DND-41 (cell line): Measurements from ENCODE around the gene SUN5.
A peak's percentile ranks its signal among the peaks of the same experiment; 100 is the strongest.

Experiments used
- ATAC-seq: fragments of 200-7000 bp; cut with Tn5 transposase; 3 replicates; pipeline ENCODE4 v1.9.1; 2021; ENCODE audit warnings: low read depth; ENCODE audit not compliant: insufficient read depth
- DNase-seq: peaks from one replicate; pipeline ENCODE4 v3.0.0-alpha.2; 2020
- H2AFZ ChIP-seq: 2 replicates; pipeline ENCODE4 v1.6.0; 2012; ENCODE audit warnings: low read depth, low read length
- H3K27ac ChIP-seq: 2 replicates; pipeline ENCODE4 v1.5.1; 2012; ENCODE audit warnings: low read length, inconsistent platforms
- H3K27me3 ChIP-seq: fragments of 200-600 bp; sonication (generic); 2 replicates; pipeline ENCODE4 v1.6.0; 2012; ENCODE audit warnings: low read length, mild to moderate bottlenecking, inconsistent platforms; ENCODE audit not compliant: insufficient read depth, poor library complexity
- H3K36me3 ChIP-seq: 2 replicates; pipeline ENCODE4 v1.5.1; 2012; ENCODE audit warnings: low read length, inconsistent platforms; ENCODE audit not compliant: insufficient read depth
- H3K4me1 ChIP-seq: 2 replicates; pipeline ENCODE4 v1.5.1; 2012; ENCODE audit warnings: mild to moderate bottlenecking, low read length; ENCODE audit not compliant: insufficient read depth
- H3K4me2 ChIP-seq: 2 replicates; pipeline ENCODE4 v1.6.0; 2012; ENCODE audit warnings: mild to moderate bottlenecking, moderate library complexity, low read length, inconsistent platforms; ENCODE audit not compliant: insufficient read depth
- H3K4me3 ChIP-seq, 2 experiments: fragments of 200-600 bp in 1 of 2; shearing (Covaris generic) in 1 of 2; 2 replicates each; pipeline ENCODE4 v1.5.1; 2012 to 2016; ENCODE audit warnings: inconsistent platforms in 2 of 2, low read length in 2 of 2, mild to moderate bottlenecking in 2 of 2, low read depth in 1 of 2, moderate library complexity in 1 of 2
- H3K79me2 ChIP-seq: 2 replicates; pipeline ENCODE4 v1.6.0; 2012; ENCODE audit warnings: low read length, inconsistent platforms; ENCODE audit not compliant: insufficient read depth
- H3K9ac ChIP-seq: 2 replicates; pipeline ENCODE4 v1.6.0; 2012; ENCODE audit warnings: low read depth, mild to moderate bottlenecking, inconsistent platforms, low read length, moderate library complexity
- H3K9me3 ChIP-seq: 2 replicates; pipeline ENCODE4 v1.5.1; 2012; ENCODE audit warnings: low read length, moderate library complexity, mild to moderate bottlenecking, inconsistent platforms; ENCODE audit not compliant: insufficient read depth, severe bottlenecking
- H4K20me1 ChIP-seq: 2 replicates; pipeline ENCODE4 v1.6.0; 2012; ENCODE audit warnings: low read length; ENCODE audit not compliant: insufficient read depth
- CTCF ChIP-seq: IDR thresholded peaks from 2 replicates; pipeline ENCODE4 v1.5.1; 2012; ENCODE audit warnings: borderline replicate concordance, low read length, moderate library complexity, mild to moderate bottlenecking; ENCODE audit not compliant: poor library complexity, severe bottlenecking; ENCODE audit errors: extremely low read depth
- EZH2 ChIP-seq: IDR thresholded peaks from 3 replicates; pipeline ENCODE4 v1.6.1; 2012; ENCODE audit warnings: borderline replicate concordance, low read depth, mild to moderate bottlenecking, moderate library complexity, low read length, inconsistent platforms; ENCODE audit not compliant: severe bottlenecking

Gene SUN5

DNA sequence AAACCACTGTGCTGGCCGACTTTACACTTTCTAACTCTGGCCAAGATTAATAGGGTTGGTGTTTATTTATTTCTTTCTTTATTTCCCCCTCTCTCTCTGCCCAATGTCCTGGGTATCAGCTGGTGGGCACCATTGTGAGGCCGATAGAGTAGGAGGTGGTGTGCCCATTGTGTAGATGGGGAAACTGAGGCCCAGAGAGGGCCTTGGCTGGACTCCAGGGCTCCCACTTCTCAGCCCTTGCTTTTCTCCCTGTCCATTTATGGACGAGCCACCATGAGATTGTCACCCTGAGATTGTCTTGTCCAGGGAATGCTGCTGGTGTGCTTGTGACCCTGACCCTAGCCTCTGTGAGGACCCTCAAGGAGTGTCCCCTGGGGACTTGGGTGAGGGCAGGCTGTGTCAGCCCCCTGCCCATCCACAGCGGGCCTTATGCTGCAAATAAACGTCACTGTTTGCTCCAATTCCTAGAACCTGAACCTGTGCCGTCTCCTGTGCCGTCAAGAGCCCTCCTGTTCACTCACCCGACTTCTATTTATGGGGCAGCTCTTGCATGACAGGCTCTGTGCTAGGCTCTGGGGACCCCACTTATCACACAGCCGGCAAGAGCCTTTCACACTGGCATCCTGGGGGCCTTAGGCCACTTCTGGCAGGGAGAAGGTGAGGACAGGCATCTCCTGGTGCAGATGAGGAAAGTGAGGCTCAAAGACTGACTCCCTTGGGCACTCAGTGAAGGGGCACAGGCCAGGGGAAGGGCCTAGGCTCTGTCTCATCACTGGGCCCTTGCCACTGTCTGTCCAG is 24.8 kb downstream of the SUN5 start:
- Histone ChIP-seq H3K9ac (no peak overlapping the region), H3K36me3 (no peaks in the 10 kb centered on the region), H3K4me1 (peaks cover 25% of the 10 kb centered on the region), H3K4me2 (no peak overlapping the region), H3K27me3 (no peaks in the 10 kb centered on the region), H3K79me2 (no peaks in the 10 kb centered on the region), H4K20me1 (no peaks in the 10 kb centered on the region), H3K9me3 (peaks cover 12% of the 10 kb centered on the region), H3K27ac (peak overlapping the region; percentile 28; the same call in 1 of the 2 replicates), H3K4me3 (no peak overlapping the region), H2AFZ (no peak overlapping the region)
- no peak for TF ChIP-seq EZH2
- no peak for TF ChIP-seq CTCF
- no peak for ATAC-seq
- no peak for DNase-seq

- Histone ChIP-seq H3K4me1 (peaks cover 39% of the 10 kb centered on the region), H4K20me1 (no peaks in the 10 kb centered on the region), H2AFZ (no peak overlapping the region), H3K27me3 (no peaks in the 10 kb centered on the region), H3K27ac (peak overlapping the region; percentile 90), H3K9ac (no peak overlapping the region), H3K36me3 (no peaks in the 10 kb centered on the region), H3K4me2 (no peak overlapping the region), H3K9me3 (peaks cover 12% of the 10 kb centered on the region), H3K4me3 (no peak overlapping the region), H3K79me2 (no peaks in the 10 kb centered on the region)
- TF ChIP-seq EZH2 (no peak), CTCF (no peak)
- DNase-seq (no peak), ATAC-seq (no peak)
Observed at GRCh38 chr20:32978009-32978335, 26.3 kb downstream of the SUN5 start.

DNA sequence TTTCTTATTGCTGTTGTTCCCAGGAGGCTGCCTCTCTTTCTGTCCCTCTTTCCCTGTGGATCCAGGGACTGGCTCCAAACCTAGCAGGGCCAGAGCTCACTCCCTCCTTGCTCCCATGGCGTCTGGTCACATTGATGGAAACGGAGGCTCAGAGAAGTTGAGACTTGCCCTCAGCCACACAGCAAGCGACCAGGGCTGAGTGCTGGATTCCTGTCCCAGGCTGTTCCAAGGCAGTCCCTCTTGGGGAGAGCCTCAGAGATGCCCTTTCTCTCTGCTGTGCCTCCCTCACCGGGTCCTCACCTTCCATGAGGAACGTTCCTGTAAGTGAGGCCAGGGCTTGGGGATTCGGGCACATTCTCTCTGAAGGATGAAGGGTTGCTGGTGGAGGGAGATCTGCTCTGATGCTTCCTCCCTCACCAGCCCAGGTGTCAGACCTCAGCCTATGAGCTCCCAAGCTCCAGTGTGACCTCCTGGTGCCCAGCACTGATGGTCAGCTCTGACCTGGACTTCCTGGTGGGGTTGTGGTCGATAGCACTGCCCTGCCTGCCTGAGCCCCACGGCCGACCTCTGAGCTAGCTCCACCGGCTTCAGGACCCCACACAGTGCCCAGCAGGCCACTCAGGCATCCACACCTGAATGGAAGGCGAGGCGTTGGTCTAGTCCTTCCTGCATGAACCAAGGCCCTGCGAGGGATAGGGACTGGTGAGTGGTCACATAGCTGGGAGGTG is 26.8 kb downstream of the SUN5 start:
- Histone ChIP-seq H3K36me3 (no peaks in the 10 kb centered on the region), H3K27me3 (no peaks in the 10 kb centered on the region), H3K9me3 (peaks cover 12% of the 10 kb centered on the region), H3K9ac (peak overlapping the region; percentile 30; the same call in 1 of the 2 replicates), H2AFZ (peak overlapping the region; percentile 41), H3K79me2 (no peaks in the 10 kb centered on the region), H3K4me3 (no peak overlapping the region), H3K27ac (peak overlapping the region; percentile 90), H4K20me1 (no peaks in the 10 kb centered on the region), H3K4me2 (no peak overlapping the region; the same call in 1 of the 2 replicates), H3K4me1 (peaks cover 45% of the 10 kb centered on the region)
- DNase-seq (no peak), ATAC-seq (peak; percentile 4)
- no peak for TF ChIP-seq CTCF
- no peak for TF ChIP-seq EZH2
